HG02642 (cell line): Measurements from ENCODE around the gene ITSN1.
"Not testable (repeated sequence)": the region's sequence is repeated elsewhere in the genome, so short reads cannot be mapped to it uniquely, and the experiment has no call there.

Experiments
- ATAC-seq: cut with Tn5 transposase; IDR thresholded peaks from one replicate; pipeline ENCODE4 v1.9.1; 2021; ENCODE audit warnings: mild to moderate bottlenecking; ENCODE audit not compliant: unreplicated experiment, poor library complexity

The ITSN1 gene

GRCh38 chr21:33904041-33904440 is 261.7 kb downstream of the ITSN1 start:
- ATAC-seq, result no peak

- ATAC-seq, result no peak
Measured at GRCh38 chr21:33908760-33909159, 266.5 kb downstream of the ITSN1 start.

- ATAC-seq, result no peak
Measured at GRCh38 chr21:33909756-33910155, 267.5 kb downstream of the ITSN1 start.

GRCh38 chr21:33914188-33914587 is 271.9 kb downstream of the ITSN1 start:
- ATAC-seq, result no peak

DNA sequence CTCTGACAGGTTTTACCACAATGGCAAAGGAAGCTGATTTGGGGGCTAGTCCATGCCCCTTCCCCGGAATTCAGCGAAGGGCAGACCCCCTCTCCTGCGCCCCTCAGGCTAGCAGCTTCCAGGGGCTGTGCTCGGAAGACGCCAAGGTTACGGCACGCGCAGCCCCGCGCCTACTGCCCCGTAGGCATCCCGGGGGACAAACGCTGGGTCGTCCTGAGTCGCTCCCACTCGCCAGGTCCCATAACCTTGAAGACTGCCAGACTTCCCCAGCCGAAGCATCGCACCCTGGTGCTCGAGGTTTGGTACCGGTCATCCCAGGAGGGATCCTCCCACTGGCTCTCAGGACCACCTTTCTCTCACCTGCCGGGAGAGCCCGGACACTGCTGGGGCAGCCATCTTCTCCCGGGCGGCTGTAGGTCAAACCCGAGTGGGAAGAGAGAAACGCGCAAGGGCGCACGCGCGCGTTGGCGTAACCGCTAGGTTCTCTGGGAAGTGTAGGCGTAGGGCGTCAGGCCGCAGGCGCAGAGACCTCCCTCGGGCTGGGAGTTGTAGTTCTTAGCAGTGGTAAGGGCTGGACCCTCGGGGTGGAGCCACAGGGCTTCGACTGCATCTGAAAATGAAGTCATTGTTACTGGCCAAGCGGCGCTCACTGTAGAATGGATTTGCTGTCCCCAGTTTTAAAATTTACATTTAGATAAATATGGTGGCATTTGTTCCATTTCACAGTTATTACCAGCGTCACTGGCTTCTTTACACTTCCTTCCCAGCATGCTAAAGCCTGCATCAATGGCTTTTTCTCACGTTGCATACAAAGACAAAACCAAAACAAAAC is 273.3 kb downstream of the ITSN1 start, which contains the start of gene ATP5PO:
TSS of gene ATP5PO (minus strand) at position 437 of the 832 bp plus-strand sequence. CDS start at position 396, 41 bp downstream.
- peak; percentile 99 for ATAC-seq

DNA sequence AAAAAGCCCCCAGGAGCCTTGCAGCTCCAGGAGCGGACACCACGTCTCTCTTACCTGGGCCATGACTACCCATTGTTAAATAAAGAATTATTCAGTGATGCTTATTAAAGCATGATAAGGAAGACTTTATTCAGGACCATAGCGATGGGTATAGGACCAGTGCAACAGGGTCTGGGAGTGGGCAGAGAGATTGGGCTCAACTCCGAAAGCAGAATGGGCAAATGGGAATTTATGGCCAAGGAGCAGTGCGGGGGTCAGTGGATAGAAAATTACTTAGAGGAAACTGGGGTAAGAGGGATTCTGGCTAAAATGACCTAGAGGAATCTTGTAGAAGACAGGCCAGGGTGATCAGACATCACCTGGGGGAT is 273.9 kb downstream of the ITSN1 start:
- ATAC-seq, result no peak

GRCh38 chr21:33917421-33917820 is 275.1 kb downstream of the ITSN1 start:
- no peak for ATAC-seq

GRCh38 chr21:33924079-33924765 is 281.9 kb downstream of the ITSN1 start:
- ATAC-seq, result peak; percentile 92

GRCh38 chr21:33924766-33925100 is 282.4 kb downstream of the ITSN1 start:
- no peak for ATAC-seq

DNA sequence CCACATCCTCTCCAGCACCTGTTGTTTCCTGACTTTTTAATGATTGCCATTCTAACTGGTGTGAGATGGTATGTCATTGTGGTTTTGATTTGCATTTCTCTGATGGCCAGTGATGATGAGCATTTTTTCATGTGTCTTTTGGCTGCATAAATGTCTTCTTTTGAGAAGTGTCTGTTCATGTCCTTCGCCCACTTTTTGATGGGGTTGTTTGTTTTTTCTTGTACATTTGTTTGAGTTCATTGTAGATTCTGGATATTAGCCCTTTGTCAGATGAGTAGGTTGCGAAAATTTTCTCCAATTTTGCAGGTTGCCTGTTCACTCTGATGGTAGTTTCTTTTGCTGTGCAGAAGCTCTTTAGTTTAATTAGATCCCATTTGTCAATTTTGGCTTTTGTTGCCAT is 283.9 kb downstream of the ITSN1 start:
- not testable (repeated sequence) for ATAC-seq

GRCh38 chr21:33931052-33931798 is 288.9 kb downstream of the ITSN1 start:
- ATAC-seq, result not testable (repeated sequence)

- ATAC-seq, result no peak
Measured at GRCh38 chr21:33931799-33932390, 289.6 kb downstream of the ITSN1 start.

GRCh38 chr21:33932731-33933130 is 290.4 kb downstream of the ITSN1 start:
- ATAC-seq, result no peak

DNA sequence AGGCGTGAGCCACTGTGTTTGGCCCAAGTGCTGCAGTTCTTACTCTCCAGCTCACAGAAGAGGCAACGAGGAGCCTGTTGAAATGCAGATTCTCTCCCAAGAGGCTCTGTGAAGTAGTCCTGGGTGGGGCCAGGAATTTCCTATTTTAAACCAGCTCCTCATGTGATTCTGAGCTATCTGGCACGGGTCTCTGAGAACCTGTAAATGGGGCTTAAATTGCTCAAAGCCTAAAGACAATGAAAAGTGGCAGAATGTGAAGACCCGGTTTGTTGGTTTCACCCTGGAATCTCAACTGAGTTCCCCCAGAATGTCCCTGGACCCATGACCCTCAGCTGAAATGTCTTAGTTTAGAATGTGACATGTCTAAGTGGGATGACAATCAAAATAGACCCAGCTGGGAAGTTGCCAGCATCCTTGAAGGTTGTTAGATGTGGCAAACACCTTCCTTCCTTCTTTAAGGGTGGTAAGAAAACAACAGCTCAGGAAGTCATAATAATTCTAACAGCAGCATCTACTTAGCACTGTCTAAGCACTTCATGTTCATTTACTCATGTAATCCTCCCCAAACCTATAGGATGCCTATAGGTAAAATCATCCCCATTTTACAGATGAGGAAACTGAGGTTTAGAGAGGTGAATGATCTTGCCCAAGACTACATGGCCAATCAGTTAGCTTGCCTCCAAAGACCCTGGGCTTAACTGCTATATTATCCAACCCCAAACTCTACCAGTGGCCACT is 294.2 kb downstream of the ITSN1 start:
- ATAC-seq, result no peak

DNA sequence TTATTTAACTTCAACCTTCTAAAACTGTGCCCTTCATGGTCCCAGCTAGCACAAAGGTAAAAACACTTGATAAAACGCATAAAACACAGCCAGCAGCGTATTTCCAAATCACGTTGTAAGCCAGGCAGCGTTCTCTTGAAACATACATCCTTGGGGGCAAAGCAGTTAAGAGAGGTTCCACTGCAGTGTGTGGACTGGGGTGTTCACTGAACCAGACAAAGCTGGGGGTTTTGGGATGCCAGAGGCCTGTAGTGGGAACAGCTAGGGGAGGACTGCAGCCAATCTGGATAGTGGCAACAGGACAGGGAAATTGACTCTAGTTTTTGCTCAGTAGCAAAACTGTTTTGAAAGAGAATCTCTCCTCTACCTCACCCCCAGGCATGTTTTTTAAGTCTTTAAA is 294.8 kb downstream of the ITSN1 start:
- no peak for ATAC-seq

DNA sequence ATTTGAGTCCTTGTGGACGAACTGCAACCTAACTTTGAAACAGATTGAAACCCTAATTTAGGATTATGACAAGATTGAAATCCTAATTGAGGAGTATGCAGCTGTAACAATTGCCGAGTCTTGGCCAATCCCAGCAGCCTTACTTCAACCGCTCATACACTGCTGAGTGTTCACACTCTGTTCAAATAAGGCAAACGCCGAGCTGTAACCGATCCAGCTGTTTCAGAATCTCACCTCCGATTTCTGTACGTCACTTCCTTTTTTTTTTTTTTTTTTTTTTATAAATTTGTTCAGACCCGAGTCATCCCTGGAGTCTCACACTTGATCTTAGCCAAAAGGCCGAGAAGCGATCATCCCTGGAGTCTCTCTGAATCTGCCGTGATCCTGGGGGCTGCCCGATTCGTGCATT is 295.6 kb downstream of the ITSN1 start:
- no peak for ATAC-seq

DNA sequence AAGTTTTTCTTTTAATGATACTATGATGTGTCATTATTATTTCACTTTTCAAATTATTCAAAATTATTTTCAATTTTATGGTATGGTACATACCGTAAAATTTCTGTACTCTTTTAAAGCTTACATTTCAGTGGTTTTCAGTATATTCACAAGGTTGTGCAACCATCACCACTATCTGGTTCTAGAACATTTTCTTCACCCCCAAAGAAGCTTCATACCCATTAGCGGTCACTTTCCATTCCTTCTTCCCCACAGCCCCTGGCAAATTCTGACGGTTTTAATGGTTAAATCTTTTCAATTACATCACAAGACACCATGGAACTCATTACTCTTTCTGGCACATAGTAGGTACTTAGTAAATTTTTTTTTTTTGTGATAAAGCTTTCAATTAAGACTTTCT is 296.1 kb downstream of the ITSN1 start:
- ATAC-seq, result no peak

GRCh38 chr21:33939226-33939625 is 296.9 kb downstream of the ITSN1 start:
- no peak for ATAC-seq

DNA sequence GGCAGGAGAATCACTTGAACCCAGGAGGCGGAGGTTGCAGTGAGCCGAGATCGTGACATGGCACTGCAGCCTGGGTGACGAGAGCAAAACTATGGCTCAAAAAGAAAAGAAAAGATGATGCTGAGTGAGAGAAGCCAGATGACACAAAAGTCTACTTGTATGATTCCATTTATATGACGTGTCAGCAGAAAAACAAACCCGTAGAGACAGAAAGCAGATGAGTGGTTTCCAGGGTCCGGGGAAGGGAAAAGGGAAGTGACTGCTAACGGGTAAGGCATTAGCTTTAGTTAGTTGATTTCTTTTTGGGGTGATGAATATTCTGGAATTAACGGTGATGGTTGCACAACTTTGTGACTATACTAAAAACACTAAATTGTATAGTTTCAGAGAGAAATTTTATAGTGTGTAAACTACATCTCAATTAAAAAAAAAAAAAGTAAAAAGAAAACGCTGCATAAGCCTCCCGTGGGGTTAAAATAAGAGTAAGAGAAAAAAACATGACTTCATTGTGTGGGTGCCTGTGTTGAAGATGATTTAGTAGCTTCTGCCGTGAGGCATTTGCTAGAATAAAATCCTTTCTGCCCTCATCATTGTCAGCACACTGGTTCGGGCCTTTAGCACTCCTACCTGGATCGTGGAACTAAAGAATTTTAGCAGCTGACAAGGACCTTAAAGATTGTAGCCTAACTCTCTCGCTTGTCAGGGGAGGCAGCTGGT is 298.0 kb downstream of the ITSN1 start:
- no peak for ATAC-seq
